CD4-positive, alpha-beta memory T cell (primary cell): ENCODE results near the gene SFXN5. TPM values are rescaled to one million over a fixed set of nuclear protein-coding genes. Genes with fewer than 3 reads are reported as not detected.

Source experiments
- CTCF ChIA-PET: fragments of 350-600 bp; sonication (Branson Sonifier 250); formaldehyde crosslinking; loops from one replicate; lab custom pipeline; 2021; ENCODE audit warnings: inconsistent platforms; ENCODE audit not compliant: partially characterized antibody; lab: Charles Lee
- POLR2A ChIA-PET: fragments of 350-600 bp; sonication (Branson Sonifier 250); formaldehyde crosslinking; loops from one replicate; lab custom pipeline; 2021; ENCODE audit not compliant: partially characterized antibody; lab: Charles Lee
- DNase-seq, 5 donors: peaks; one replicate each; pipeline versions ENCODE4 v3.0.0 to v3.0.0-alpha.2; 2020 to 2022; ENCODE audit warnings: mixed read lengths in 1 of 5
- H3K27ac ChIP-seq: one replicate; pipeline ENCODE4 v1.7.0; 2013; ENCODE audit warnings: low read depth, low read length
- H3K27me3 ChIP-seq: 2 replicates; pipeline ENCODE4 v1.7.0; 2013; ENCODE audit warnings: mild to moderate bottlenecking, low read length, moderate library complexity; ENCODE audit not compliant: insufficient read depth
- H3K36me3 ChIP-seq: 2 replicates; pipeline ENCODE4 v1.7.0; 2013; ENCODE audit warnings: mild to moderate bottlenecking, low read length, moderate library complexity; ENCODE audit not compliant: insufficient read depth
- H3K4me1 ChIP-seq: 2 replicates; pipeline ENCODE4 v1.7.0; 2013; ENCODE audit warnings: mild to moderate bottlenecking, low read length, moderate library complexity; ENCODE audit not compliant: insufficient read depth
- H3K4me3 ChIP-seq, 2 donors: one replicate each; pipeline ENCODE4 v1.7.0; 2013; ENCODE audit warnings: low read length in 2 of 2, mild to moderate bottlenecking in 1 of 2
- H3K9me3 ChIP-seq, 2 donors: one replicate each; pipeline ENCODE4 v1.7.0; 2013; ENCODE audit warnings: low read length in 2 of 2, control low read depth in 1 of 2; ENCODE audit not compliant: control insufficient read depth in 1 of 2
- H3K27ac Mint-ChIP-seq, 7 donors: one replicate each; pipeline ENCODE4 v1.8.0; 2020 to 2021; ENCODE audit warnings: mixed read lengths in 7 of 7, mild to moderate bottlenecking in 6 of 7, inconsistent platforms in 3 of 7, moderate library complexity in 3 of 7
- H3K27me3 Mint-ChIP-seq, 2 donors: one replicate each; pipeline ENCODE4 v1.8.0; 2020 to 2021; ENCODE audit warnings: mixed read lengths in 2 of 2
- H3K36me3 Mint-ChIP-seq, 2 donors: one replicate each; pipeline ENCODE4 v1.8.0; 2020 to 2021; ENCODE audit warnings: mixed read lengths in 2 of 2, inconsistent platforms in 1 of 2, mild to moderate bottlenecking in 1 of 2
- H3K4me1 Mint-ChIP-seq, 4 donors: one replicate each; pipeline ENCODE4 v1.8.0; 2020 to 2021; ENCODE audit warnings: mixed read lengths in 4 of 4, mild to moderate bottlenecking in 1 of 4
- H3K4me3 Mint-ChIP-seq, 8 donors: one replicate each; pipeline ENCODE4 v1.8.0; 2020 to 2021; ENCODE audit warnings: mixed read lengths in 8 of 8, mild to moderate bottlenecking in 7 of 8, moderate library complexity in 6 of 8, inconsistent platforms in 3 of 8
- H3K9me3 Mint-ChIP-seq, 8 donors: one replicate each; pipeline ENCODE4 v1.8.0; 2020 to 2021; ENCODE audit warnings: mixed read lengths in 8 of 8, mild to moderate bottlenecking in 5 of 8, inconsistent platforms in 3 of 8, moderate library complexity in 1 of 8
- intact Hi-C: fragments of 100-400 bp; cut with micrococcal nuclease; formaldehyde crosslinking; loops from one replicate; pipeline ENCODE4 v1.15.1; 2023
- polyA plus RNA-seq, 2 donors: library from polyadenylated mRNA; unstranded; fragments of 300-500 nt; fragmentation: Illumina TruSeq; gene quantifications; one replicate each; pipeline ENCODE4 v1.2.3, GENCODE V29; 2021
- total RNA-seq, 2 experiments: library from RNA; stranded (reverse); gene quantifications; one replicate each; pipeline ENCODE4 v1.2.3, GENCODE V29; 2021

The SFXN5 gene
- total and polyA plus RNA-seq, 4 experiments from 2014 or later = 0.95 to 10.0 (median 4.1) TPM

- POLR2A ChIA-PET = no interaction called here
These were observed 173.5 kb downstream of the SFXN5 start for GRCh38 chr2:72897785-72898584.

GRCh38 chr2:72896446-72896845 lies 175.1 kb downstream of the SFXN5 start:
- intact Hi-C loops = no loop called here
- DNase-seq = no peak
- no peak overlapping the region for H3K4me3 Mint-ChIP-seq
- H3K4me1 ChIP-seq = no peaks in the 10 kb centered on the region
- H3K9me3 ChIP-seq = no peaks in the 10 kb centered on the region
- H3K36me3 ChIP-seq = no peaks in the 10 kb centered on the region
- ChIA-PET CTCF (interaction anchor here (1.3 to 3.1 kb wide), 2 partner anchors 9 to 79 kb away, joined by 3 to 9 read pairs; no protein-coding TSS in a partner anchor), POLR2A (no interaction called here)
- peaks cover 0 to 7% (median 3%) of the 10 kb centered on the region in 4 donors for H3K4me1 Mint-ChIP-seq
- no peak overlapping the region for H3K4me3 ChIP-seq
- H3K36me3 Mint-ChIP-seq = no peaks in the 10 kb centered on the region
- H3K27ac Mint-ChIP-seq = no peak overlapping the region
- peaks cover 10% of the 10 kb centered on the region for H3K27me3 ChIP-seq
- H3K27ac ChIP-seq = no peak overlapping the region
- H3K27me3 Mint-ChIP-seq = peaks cover 29 to 54% of the 10 kb centered on the region in 2 donors
- peaks cover 0 to under 1% (median 0%) of the 10 kb centered on the region in 8 donors for H3K9me3 Mint-ChIP-seq

More at GRCh38 chr2:72897785-72898584, 173.5 kb downstream of the SFXN5 start:
- Histone ChIP-seq H3K27ac (no peak overlapping the region), H3K4me1 (no peaks in the 10 kb centered on the region), H3K4me3 (no peak overlapping the region), H3K27me3 (peaks cover 10% of the 10 kb centered on the region), H3K36me3 (no peaks in the 10 kb centered on the region), H3K9me3 (no peaks in the 10 kb centered on the region)
- Mint-ChIP-seq H3K4me1 (peaks cover 0 to 7% (median 3%) of the 10 kb centered on the region in 4 donors), H3K9me3 (peaks cover 0 to 4% (median 0%) of the 10 kb centered on the region in 8 donors), H3K27me3 (peaks cover 32 to 54% of the 10 kb centered on the region in 2 donors), H3K4me3 (no peak overlapping the region), H3K27ac (peak overlapping the region in 1 of 7 donors; percentile 70), H3K36me3 (no peaks in the 10 kb centered on the region)
- CTCF ChIA-PET = interaction anchor here (1.1 to 3.1 kb wide), 3 partner anchors 10 to 78 kb away, joined by 3 to 9 read pairs (median 3); no protein-coding TSS in a partner anchor
- no peak for DNase-seq
- intact Hi-C loops = no loop called here

- no peak overlapping the region for H3K27ac ChIP-seq
- H3K27me3 ChIP-seq = peaks cover 10% of the 10 kb centered on the region
- Mint-ChIP-seq H3K4me1 (peaks cover 0 to 7% (median 3%) of the 10 kb centered on the region in 4 donors), H3K9me3 (no peaks in the 10 kb centered on the region), H3K36me3 (no peaks in the 10 kb centered on the region), H3K4me3 (no peak overlapping the region), H3K27me3 (peaks cover 26 to 57% of the 10 kb centered on the region in 2 donors), H3K27ac (no peak overlapping the region)
- no peaks in the 10 kb centered on the region for H3K36me3 ChIP-seq
- POLR2A ChIA-PET = no interaction called here
- CTCF ChIA-PET = interaction anchor here (1.8 to 5.9 kb wide), 3 partner anchors 10 to 281 kb away, joined by 4 to 35 read pairs (median 6); no protein-coding TSS in a partner anchor
- intact Hi-C loops = no loop called here
- no peaks in the 10 kb centered on the region for H3K9me3 ChIP-seq
- no peak overlapping the region for H3K4me3 ChIP-seq
- DNase-seq = no peak
- H3K4me1 ChIP-seq = no peaks in the 10 kb centered on the region
These were observed 175.7 kb downstream of the SFXN5 start for GRCh38 chr2:72895759-72896281.

- no peaks in the 10 kb centered on the region for H3K4me1 ChIP-seq
- ChIA-PET POLR2A (no interaction called here), CTCF (interaction anchor here (1.8 to 5.9 kb wide), 3 partner anchors 9 to 282 kb away, joined by 4 to 35 read pairs (median 6); no protein-coding TSS in a partner anchor)
- no peaks in the 10 kb centered on the region for H3K9me3 ChIP-seq
- Mint-ChIP-seq H3K4me1 (peaks cover 0 to 7% (median 3%) of the 10 kb centered on the region in 4 donors), H3K9me3 (no peaks in the 10 kb centered on the region), H3K4me3 (no peak overlapping the region), H3K36me3 (no peaks in the 10 kb centered on the region), H3K27ac (peak overlapping the region in 1 of 7 donors; percentile 23), H3K27me3 (peaks cover 22 to 53% of the 10 kb centered on the region in 2 donors)
- intact Hi-C loops = no loop called here
- H3K4me3 ChIP-seq = no peak overlapping the region
- H3K27ac ChIP-seq = no peak overlapping the region
- no peaks in the 10 kb centered on the region for H3K36me3 ChIP-seq
- DNase-seq = no peak
- peaks cover 10% of the 10 kb centered on the region for H3K27me3 ChIP-seq
These were observed 176.4 kb downstream of the SFXN5 start for GRCh38 chr2:72895154-72895553.

GRCh38 chr2:72894514-72894913 lies 177.0 kb downstream of the SFXN5 start:
- H3K27me3 Mint-ChIP-seq = peaks cover 27 to 58% of the 10 kb centered on the region in 2 donors
- ChIA-PET POLR2A (no interaction called here), CTCF (interaction anchor here (1.2 to 5.9 kb wide), 4 partner anchors 8 to 282 kb away, joined by 3 to 35 read pairs (median 5); no protein-coding TSS in a partner anchor)
- no peak for DNase-seq
- no peak overlapping the region for H3K4me3 Mint-ChIP-seq
- no peaks in the 10 kb centered on the region for H3K9me3 Mint-ChIP-seq
- Histone ChIP-seq H3K9me3 (no peaks in the 10 kb centered on the region), H3K27me3 (peaks cover 10% of the 10 kb centered on the region), H3K27ac (no peak overlapping the region), H3K4me1 (no peaks in the 10 kb centered on the region), H3K36me3 (no peaks in the 10 kb centered on the region), H3K4me3 (no peak overlapping the region)
- H3K36me3 Mint-ChIP-seq = no peaks in the 10 kb centered on the region
- intact Hi-C loops = no loop called here
- peaks cover 0 to 7% (median 3%) of the 10 kb centered on the region in 4 donors for H3K4me1 Mint-ChIP-seq
- H3K27ac Mint-ChIP-seq = no peak overlapping the region

- intact Hi-C loops = no loop called here
- Mint-ChIP-seq H3K9me3 (no peaks in the 10 kb centered on the region), H3K36me3 (no peaks in the 10 kb centered on the region), H3K27me3 (peaks cover 29 to 60% of the 10 kb centered on the region in 2 donors), H3K4me1 (peaks cover 0 to 7% (median 3%) of the 10 kb centered on the region in 4 donors), H3K4me3 (no peak overlapping the region), H3K27ac (no peak overlapping the region)
- no peak overlapping the region for H3K4me3 ChIP-seq
- no peaks in the 10 kb centered on the region for H3K9me3 ChIP-seq
- no peak overlapping the region for H3K27ac ChIP-seq
- H3K4me1 ChIP-seq = no peaks in the 10 kb centered on the region
- DNase-seq = peak in 1 of 5 donors; percentile 16
- H3K27me3 ChIP-seq = peaks cover 10% of the 10 kb centered on the region
- ChIA-PET CTCF (interaction anchor here (0.6 to 5.9 kb wide), 12 partner anchors 8 to 319 kb away, joined by 3 to 35 read pairs (median 4); no protein-coding TSS in a partner anchor), POLR2A (no interaction called here)
- H3K36me3 ChIP-seq = no peaks in the 10 kb centered on the region
These were observed 177.8 kb downstream of the SFXN5 start for GRCh38 chr2:72893594-72894319.
